ENCODE measurements around the gene MSI2. TPM values are rescaled to one million over a fixed set of nuclear protein-coding genes. Genes with fewer than 3 reads are reported as not detected.

MSI2 gene
- total RNA-seq, 1 donor from 2014 or later = 33.8 TPM

GRCh38 chr17:57429966-57430365 lies 173.6 kb downstream of the MSI2 start:
- H3K27me3 ChIP-seq (ENCODE audit: control insufficient read depth, insufficient read depth, low read length) = no peaks in the 10 kb centered on the region
- H3K4me3 ChIP-seq (ENCODE audit: low read depth, low read length) = no peak overlapping the region
- peaks cover 2% of the 10 kb centered on the region for H3K36me3 ChIP-seq (ENCODE audit: control insufficient read depth, insufficient read depth, low read length)
- DNase-seq (ENCODE audit: low read depth) = no peak
- TF ChIP-seq CTCF (IDR thresholded peaks at IDR 0.05; ENCODE audit: insufficient read depth, low read length, poor library complexity, severe bottlenecking) = no peak

- Histone ChIP-seq H3K27me3 (ENCODE audit: control insufficient read depth, insufficient read depth, low read length) (no peaks in the 10 kb centered on the region), H3K4me3 (ENCODE audit: low read depth, low read length) (no peak overlapping the region), H3K36me3 (ENCODE audit: control insufficient read depth, insufficient read depth, low read length) (peaks cover 2% of the 10 kb centered on the region)
- TF ChIP-seq CTCF (IDR thresholded peaks at IDR 0.05; ENCODE audit: insufficient read depth, low read length, poor library complexity, severe bottlenecking) = no peak
- no peak for DNase-seq (ENCODE audit: low read depth)
Measured at GRCh38 chr17:57431415-57431814, 175.1 kb downstream of the MSI2 start.

GRCh38 chr17:57432507-57433277 lies 176.4 kb downstream of the MSI2 start:
- Histone ChIP-seq H3K4me3 (ENCODE audit: low read depth, low read length) (no peak overlapping the region), H3K36me3 (ENCODE audit: control insufficient read depth, insufficient read depth, low read length) (peaks cover 2% of the 10 kb centered on the region), H3K27me3 (ENCODE audit: control insufficient read depth, insufficient read depth, low read length) (no peaks in the 10 kb centered on the region)
- no peak for DNase-seq (ENCODE audit: low read depth)
- TF ChIP-seq CTCF (IDR thresholded peaks at IDR 0.05; ENCODE audit: insufficient read depth, low read length, poor library complexity, severe bottlenecking) = no peak

GRCh38 chr17:57433452-57433851 lies 177.1 kb downstream of the MSI2 start:
- H3K27me3 ChIP-seq (ENCODE audit: control insufficient read depth, insufficient read depth, low read length) = no peaks in the 10 kb centered on the region
- no peak for DNase-seq (ENCODE audit: low read depth)
- TF ChIP-seq CTCF (IDR thresholded peaks at IDR 0.05; ENCODE audit: insufficient read depth, low read length, poor library complexity, severe bottlenecking) = no peak
- H3K4me3 ChIP-seq (ENCODE audit: low read depth, low read length) = no peak overlapping the region
- H3K36me3 ChIP-seq (ENCODE audit: control insufficient read depth, insufficient read depth, low read length) = peaks cover 2% of the 10 kb centered on the region

- Histone ChIP-seq H3K36me3 (ENCODE audit: control insufficient read depth, insufficient read depth, low read length) (peaks cover 2% of the 10 kb centered on the region), H3K27me3 (ENCODE audit: control insufficient read depth, insufficient read depth, low read length) (no peaks in the 10 kb centered on the region), H3K4me3 (ENCODE audit: low read depth, low read length) (no peak overlapping the region)
- DNase-seq (ENCODE audit: low read depth) = no peak
- TF ChIP-seq CTCF (IDR thresholded peaks at IDR 0.05; ENCODE audit: insufficient read depth, low read length, poor library complexity, severe bottlenecking) = no peak
Measured at GRCh38 chr17:57434361-57434760, 178.0 kb downstream of the MSI2 start.

GRCh38 chr17:57436565-57436964 lies 180.2 kb downstream of the MSI2 start:
- Histone ChIP-seq H3K36me3 (ENCODE audit: control insufficient read depth, insufficient read depth, low read length) (peaks cover 2% of the 10 kb centered on the region), H3K4me3 (ENCODE audit: low read depth, low read length) (no peak overlapping the region), H3K27me3 (ENCODE audit: control insufficient read depth, insufficient read depth, low read length) (no peaks in the 10 kb centered on the region)
- DNase-seq (ENCODE audit: low read depth) = no peak
- no peak for TF ChIP-seq CTCF (IDR thresholded peaks at IDR 0.05; ENCODE audit: insufficient read depth, low read length, poor library complexity, severe bottlenecking)
